ENCODE results near the gene HK2. TPM values are rescaled to one million over a fixed set of nuclear protein-coding genes. Genes with fewer than 3 reads are reported as not detected.

Gene HK2
- polyA plus RNA-seq, 4 donors = 4.0 to 14.7 (median 10.3) TPM

DNA sequence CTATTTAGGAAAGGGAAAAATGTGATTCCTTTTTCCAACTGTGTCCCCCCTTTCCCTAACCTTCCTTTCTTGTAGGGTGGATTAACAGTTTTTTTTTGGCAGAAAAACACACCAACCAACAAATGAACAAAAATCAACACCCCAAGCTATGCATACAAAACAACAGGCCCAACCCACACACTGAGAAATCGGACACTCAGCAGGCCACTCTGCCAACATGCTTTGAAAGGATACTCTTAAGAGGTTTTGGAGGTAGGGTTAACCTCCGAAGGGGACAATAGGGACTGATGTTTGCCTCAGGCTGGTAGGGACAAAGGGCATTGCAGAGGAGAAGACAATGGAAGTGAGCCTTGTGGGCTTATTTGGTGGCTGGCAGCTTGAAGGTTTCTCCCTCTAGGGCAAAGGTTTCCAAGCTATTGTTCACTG lies 91.4 kb downstream of the HK2 start:
- DNase-seq (ENCODE audit: low read depth in 4 of 4, low spot score in 3 of 4) = no peak

DNA sequence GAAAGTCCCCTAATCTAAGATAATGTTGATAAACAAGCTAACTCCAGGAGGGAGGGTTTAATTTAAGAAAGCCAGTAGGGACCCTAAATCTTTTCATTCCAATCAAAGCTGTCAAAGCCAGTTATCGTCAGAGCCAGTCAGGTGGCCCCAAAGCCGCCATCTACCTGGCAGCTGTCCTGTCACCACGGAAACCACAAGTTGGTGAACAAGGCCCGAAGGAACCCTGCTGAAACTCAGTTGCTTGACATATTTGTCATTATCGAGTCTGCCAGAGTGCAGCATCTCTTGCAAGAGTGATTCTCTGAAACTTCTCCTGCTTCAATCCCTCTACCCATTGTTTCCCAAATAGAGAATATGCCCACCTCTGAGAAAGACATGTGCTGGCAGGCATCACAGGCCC lies 93.7 kb downstream of the HK2 start:
- DNase-seq (ENCODE audit: low read depth in 4 of 4, low spot score in 3 of 4) = no peak

DNA sequence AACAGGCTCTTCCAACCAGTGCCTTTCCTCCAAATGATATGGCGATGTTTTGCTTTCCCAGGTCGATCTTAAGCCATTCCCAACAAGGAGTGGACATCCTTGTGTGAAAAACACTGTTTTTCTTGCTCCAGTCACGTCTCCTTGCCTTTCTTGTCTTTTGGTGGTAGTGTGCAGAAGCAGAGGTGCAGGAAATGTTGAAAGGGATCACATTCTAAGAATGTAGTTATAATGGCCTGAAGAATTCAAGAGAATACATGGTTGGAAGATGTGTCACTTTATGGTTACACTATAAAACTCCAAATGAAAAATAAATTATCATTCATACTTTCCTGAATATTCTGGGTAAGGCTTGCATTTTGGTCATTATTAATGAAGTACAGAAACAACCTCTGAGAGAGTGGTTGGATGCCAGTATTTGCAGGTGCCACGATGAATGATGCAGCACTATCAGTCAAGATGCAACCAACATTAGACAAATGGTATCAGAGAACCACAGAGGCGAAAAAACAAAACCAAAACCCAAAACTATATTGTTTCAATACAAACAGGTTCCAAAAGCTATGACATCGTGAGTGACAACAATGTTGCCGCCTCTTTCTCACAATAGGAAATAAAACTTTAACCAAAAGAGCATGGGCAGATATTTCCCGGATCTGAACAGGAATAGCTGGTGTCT lies 97.0 kb downstream of the HK2 start:
- no peak for DNase-seq (ENCODE audit: low read depth in 4 of 4, low spot score in 3 of 4)

DNA sequence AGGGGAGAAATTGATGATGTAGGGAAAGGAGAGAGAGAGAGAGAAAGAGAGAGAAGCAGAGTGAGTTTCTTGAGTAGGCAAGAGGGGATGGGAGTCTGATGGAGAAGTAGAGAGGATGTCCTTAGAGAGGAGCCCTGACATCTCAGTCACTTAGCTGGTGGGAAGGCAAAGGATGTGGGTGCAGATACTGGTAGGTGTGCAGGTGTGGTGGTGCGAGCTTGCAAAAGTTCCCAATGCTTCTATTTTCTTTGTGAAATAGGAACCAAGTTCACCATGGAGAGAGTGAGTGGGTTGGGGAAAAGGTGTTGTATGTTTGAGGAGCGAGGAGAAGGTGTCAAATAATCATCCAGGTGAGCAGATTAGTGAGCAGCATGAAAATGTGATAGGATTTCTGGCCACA lies 98.0 kb downstream of the HK2 start:
- DNase-seq (ENCODE audit: low read depth in 4 of 4, low spot score in 3 of 4) = no peak

DNA sequence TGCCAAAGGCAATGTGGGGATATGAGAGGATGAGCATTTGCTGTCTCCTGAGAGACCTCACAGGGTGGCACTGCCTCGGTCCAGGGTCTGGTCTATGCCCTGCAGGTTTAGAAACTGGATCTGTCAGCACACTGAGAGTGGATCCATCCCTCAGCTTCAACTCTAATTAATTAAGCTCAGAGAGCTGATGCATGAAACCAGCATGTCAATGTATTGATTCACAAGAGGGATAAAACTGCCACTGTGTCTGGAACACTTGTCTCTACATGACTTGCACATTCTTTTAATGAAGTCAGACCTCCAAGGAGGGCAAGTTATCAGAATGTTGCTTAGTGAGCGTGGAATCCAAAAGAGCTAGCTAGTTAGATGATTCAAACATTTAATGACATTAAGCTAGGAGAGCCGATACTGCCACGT lies 102.1 kb downstream of the HK2 start:
- DNase-seq (ENCODE audit: low read depth in 4 of 4, low spot score in 3 of 4) = no peak

DNA sequence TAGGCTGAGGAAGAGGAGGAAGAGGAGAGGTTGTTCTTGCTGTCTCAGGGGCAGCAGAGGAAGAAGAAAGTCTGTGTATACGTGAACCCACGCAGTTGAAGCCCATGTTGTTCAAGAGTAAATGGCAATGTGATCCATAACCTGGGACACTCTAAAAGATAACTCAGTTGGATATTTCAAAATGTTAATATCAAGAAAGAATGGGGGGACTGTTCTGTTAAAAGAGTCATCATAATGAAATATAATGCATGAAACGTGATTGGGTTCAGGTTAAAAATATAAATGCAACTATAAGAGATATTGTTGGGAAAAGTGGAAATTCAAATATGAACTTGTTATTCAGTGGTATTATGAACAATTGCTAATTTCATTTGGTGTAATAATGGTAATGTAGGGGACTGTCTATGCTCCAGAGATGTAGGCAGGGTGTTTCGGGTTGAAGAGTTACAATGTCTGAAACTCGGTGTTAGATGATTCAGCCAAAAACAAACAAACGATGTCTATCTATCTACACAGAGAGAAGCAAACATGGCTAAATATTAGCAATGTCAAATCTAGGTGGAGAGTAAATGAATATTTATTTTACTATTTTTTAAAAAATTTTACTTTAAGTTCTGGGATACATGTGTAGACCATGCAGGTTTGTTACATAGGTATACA lies 103.4 kb downstream of the HK2 start:
- no peak for DNase-seq (ENCODE audit: low read depth in 4 of 4, low spot score in 3 of 4)

DNA sequence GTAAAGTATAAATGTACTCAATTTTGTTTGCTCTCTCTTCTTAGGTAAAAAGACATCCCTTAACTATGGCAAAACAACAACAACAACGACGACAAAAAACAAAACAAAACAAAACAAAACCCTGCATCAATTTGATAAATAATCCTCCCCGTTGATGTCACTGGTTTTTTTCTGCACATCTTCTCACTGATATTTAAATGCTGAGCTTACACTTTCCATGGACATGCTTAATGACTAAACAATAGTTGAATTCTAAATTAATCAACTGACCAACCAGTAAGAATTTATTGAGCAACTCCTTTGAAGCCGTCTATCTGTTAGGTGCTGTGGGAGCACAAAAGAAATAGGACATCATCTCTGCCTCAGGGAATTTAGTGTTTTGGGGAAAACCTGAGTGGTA lies 104.3 kb downstream of the HK2 start:
- no peak for DNase-seq (ENCODE audit: low read depth in 4 of 4, low spot score in 3 of 4)

DNA sequence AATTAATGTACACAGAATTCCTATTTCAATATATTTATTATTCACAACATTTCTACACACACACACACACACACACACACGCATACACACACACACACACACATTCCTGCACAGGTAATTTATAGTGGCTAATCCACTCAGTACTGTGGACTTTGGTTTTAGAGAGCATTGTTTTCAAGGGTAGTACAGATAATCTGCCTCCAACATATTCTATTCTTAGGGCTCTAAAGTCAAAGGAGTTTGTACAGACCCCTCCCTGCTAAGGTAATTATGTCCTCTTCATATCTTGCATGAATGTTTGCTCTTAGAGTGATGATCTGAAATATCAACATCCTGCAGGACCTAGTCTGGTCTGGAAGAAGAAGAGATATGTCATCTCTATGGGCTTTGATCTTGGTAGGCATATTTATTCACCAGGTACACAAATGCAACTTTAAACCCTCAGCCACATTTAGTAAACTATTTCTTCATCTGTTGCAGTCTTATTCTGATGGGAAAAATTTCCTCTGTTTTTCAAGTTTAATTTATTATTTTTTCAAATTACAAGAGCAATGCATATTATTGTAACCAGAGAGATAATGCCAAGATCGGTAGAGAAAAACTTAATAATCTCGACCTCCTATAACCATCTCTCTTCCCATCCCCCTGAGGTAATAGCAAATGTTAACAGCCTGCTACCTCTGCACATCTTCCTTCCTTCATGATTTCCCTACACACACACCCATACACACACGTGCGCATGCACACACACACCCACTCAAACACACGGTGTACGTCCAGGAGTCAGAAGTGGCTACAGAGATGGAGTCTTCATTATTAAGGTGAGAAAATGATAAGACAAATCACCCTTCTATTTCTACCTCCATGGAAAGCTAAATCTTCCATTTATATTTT lies 106.2 kb downstream of the HK2 start:
- no peak for DNase-seq (ENCODE audit: low read depth in 4 of 4, low spot score in 3 of 4)

DNA sequence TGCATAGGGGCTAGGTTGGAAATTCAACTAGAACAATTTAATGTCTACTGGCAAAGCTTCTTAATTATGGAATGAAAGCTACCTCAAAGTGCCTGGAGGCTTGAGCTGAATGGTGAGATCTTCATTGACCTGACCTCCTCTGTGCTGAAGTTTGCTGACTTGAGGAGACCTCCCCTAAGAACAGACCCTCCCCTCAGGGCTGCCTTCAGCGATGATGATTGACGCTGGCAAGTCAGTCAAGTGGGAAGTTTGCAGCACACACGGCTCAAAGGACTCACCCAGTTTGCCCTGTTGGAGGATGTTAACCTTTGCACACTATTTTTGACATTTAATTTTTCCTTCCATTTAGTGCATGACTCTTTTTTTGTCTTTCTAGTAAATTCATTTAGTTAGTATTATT lies 107.4 kb downstream of the HK2 start:
- no peak for DNase-seq (ENCODE audit: low read depth in 4 of 4, low spot score in 3 of 4)

DNA sequence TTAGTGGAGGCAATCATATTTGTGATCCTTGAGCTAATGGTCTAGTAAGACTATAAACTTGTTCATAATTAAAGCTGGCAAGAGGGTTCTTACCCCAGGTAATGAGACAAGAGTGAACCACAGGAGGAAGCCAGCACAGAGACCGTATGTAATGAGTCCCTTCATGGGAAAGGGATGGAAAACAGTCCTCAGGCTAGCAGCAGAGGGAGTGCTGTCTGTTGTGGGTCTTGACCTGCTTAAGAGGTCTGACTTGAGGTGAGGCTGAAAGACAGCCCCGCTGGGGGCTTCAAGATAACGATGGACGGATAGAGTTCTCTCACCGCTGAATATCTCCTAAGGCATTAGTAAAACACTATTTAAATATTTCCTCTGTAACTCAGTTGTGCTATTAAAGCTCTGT lies 108.3 kb downstream of the HK2 start:
- DNase-seq (ENCODE audit: low read depth in 4 of 4, low spot score in 3 of 4) = no peak

Other genes with a start within 250 kb of the HK2 start
- 1 to 10 TPM in 2 of 4 donors, under 1 TPM in 2; 0.41 to 1.3 (median 0.81) TPM for gene M1AP, start 185.8 kb upstream of the HK2 start, polyA plus RNA-seq (ENCODE audit: insufficient read length in 4 of 4)
- gene SEMA4F, start 179.9 kb upstream of the HK2 start, polyA plus RNA-seq (ENCODE audit: insufficient read length in 4 of 4) = 1 to 10 TPM; 6.2 to 7.2 (median 6.8) TPM
- 10 to 100 TPM; 39.3 to 46.6 (median 44.2) TPM for gene POLE4, start 124.5 kb downstream of the HK2 start, polyA plus RNA-seq (ENCODE audit: insufficient read length in 4 of 4)